Measurements from ENCODE around the gene ALDH2. TPM values are rescaled to one million over a fixed set of nuclear protein-coding genes. Genes with fewer than 3 reads are reported as not detected.

The ALDH2 gene
- total and polyA plus RNA-seq, 9 of the 15 experiments (the other 6 are each of a cell fraction or from before 2014, with no cell fraction given): 1.9 to 22.5 (median 12.2) TPM

GRCh38 chr12:111780615-111781014, 13.9 kb downstream of the ALDH2 start:
- no peaks in the 10 kb centered on the region for H3K27me3 ChIP-seq (ENCODE audit: control insufficient read depth in 2 of 2, insufficient read depth in 2 of 2, low read length in 2 of 2)
- POLR2A ChIA-PET: no interaction called here
- 83% methylated on average over 5 of the region's 5 CpGs for whole genome bisulfite sequencing (ENCODE audit: insufficient coverage, low coverage, missing lambda C conversion rate)
- no peak overlapping the region for H3K27ac ChIP-seq (ENCODE audit: extremely low read depth, low read depth, low read length)
- no peak for TF ChIP-seq NFRKB (IDR thresholded peaks at IDR 0.05; ENCODE audit: low read depth)
- TF ChIP-seq EZH2 (IDR thresholded peaks at IDR 0.05; ENCODE audit: borderline replicate concordance, low read depth, low read length): no peak
- no peak for TF ChIP-seq C11orf30 (IDR thresholded peaks at IDR 0.05; ENCODE audit: low read depth)
- no peak for TF ChIP-seq IRF1 (CRISPR knock-in tag; IDR thresholded peaks at IDR 0.05; ENCODE audit: borderline replicate concordance)
- no peak for TF ChIP-seq ZNF41 (CRISPR knock-in tag; conservative IDR thresholded peaks at IDR 0.05)
- no peak for TF ChIP-seq NCOA6 (IDR thresholded peaks at IDR 0.05)
- CTCF ChIA-PET (ENCODE audit: low intra/inter-chr PET ratio): no interaction called here
- in situ Hi-C loops (cut with MboI) (no loop called here), intact Hi-C loops (cut with micrococcal nuclease) (no loop called here)
- no peak overlapping the region for H3K4me2 ChIP-seq (ENCODE audit: insufficient read depth, low read length)
- no peak for ATAC-seq
- H3K9me3 ChIP-seq (replicated peaks; ENCODE audit: control insufficient read depth, insufficient read depth, low read depth, low read length): no peaks in the 10 kb centered on the region; the same call in 1 of the 2 replicates
- peaks cover 17 to 20% of the 10 kb centered on the region in 2 experiments for H3K4me1 ChIP-seq (replicated peaks in 1 of 2; ENCODE audit: control insufficient read depth in 2 of 2, insufficient read depth in 2 of 2, low read length in 2 of 2)
- no peak overlapping the region for H3K4me3 ChIP-seq
- peaks cover 7% of the 10 kb centered on the region; the same call in 1 of the 3 replicates for H3K36me3 ChIP-seq (ENCODE audit: control insufficient read depth, insufficient read depth, low read length)
- no peaks in the 10 kb centered on the region for H4K20me1 ChIP-seq (replicated peaks; ENCODE audit: control insufficient read depth, insufficient read depth, low read length)
- DNase-seq (ENCODE audit: extremely low read depth in 1 of 4, low spot score in 3 of 4): no peak
- H2AFZ ChIP-seq (ENCODE audit: low read depth, low read length): no peak overlapping the region
- H3K79me2 ChIP-seq (ENCODE audit: control insufficient read depth, insufficient read depth, low read length): no peaks in the 10 kb centered on the region
- H3K9me1 ChIP-seq (ENCODE audit: control insufficient read depth, insufficient read depth, low read length): no peaks in the 10 kb centered on the region
- no peak for FAIRE-seq
- no peak overlapping the region for H3K9ac ChIP-seq (ENCODE audit: insufficient read depth in 1 of 2, low read depth in 2 of 2, low read length in 2 of 2)
- no TSS peak for BruUV-seq (replicated peaks)

Data from K562 (cell line).